COLO829 (cell line): ENCODE measurements around the gene QSOX2.

Experiments used
- DNase-seq: peaks from one replicate; pipeline ENCODE4 v3.0.0; 2012; ENCODE audit warnings: low spot score

The QSOX2 gene

DNA sequence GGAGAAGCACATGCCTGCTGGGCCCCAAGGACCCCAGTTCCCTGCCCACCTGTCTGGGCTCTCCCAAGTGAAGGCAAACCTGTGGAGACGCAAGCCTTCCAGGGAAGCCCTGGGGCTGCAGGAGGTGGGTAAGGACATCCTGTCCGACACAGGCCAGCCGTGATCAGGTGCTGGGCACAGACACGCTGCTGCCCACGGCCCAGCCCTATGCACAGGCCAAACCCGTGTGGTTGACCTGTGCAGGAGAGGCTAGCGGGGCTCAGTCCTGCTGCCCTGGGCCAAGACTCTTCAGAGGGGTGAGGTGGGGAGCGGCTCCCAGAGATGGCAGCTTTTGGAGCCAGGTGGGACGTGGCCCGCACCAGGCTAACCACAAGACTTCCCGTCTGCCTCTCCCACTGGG lies 55.0 kb downstream of the QSOX2 start:
- DNase-seq, result no peak

GRCh38 chr9:136190237-136190601 lies 55.4 kb downstream of the QSOX2 start:
- DNase-seq, result no peak

GRCh38 chr9:136189394-136190236 lies 56.0 kb downstream of the QSOX2 start:
- DNase-seq, result no peak

DNA sequence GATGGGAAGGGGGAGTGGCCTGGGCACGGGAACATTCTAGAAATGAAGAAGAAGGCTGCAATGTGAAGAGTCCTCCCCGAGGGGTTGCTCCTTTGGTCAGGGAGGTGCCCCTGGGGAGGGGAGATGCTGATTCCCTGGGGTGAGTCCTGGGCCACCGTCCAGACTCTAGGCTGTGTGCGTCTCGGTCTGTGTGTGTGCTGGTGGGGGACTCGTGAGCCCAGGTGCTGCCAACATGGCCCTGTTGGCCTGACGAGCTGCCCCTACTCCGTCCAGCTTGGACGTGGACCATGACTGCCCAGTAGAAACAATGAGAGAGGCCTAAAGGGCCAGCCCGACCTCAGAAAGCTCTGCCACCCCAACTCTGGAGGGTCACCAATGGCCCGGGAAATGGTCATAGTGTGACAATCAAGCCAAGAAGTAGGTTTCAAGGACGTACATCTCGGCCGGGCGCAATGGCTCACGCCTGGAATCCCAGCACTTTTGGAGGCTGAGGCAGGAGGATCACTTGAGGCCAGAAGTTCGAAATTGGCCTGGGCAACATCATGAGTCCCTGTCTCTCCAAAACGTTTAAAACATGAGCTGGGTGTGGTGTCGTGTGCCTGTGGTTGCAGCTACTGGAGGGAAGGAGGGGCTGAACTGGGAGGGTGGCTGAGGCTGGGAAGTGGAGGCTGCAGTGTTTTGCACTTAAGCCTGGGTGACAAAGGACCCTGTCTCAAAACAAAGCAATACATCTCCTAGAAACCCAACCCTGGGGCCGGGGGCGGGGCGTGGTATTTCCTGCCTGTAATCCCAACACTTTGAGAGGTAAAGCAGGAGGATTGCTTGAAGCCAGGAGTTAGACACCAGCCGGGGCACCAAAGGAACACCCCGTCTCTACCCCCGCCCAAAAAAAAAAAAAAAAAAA lies 57.7 kb downstream of the QSOX2 start:
- no peak for DNase-seq

GRCh38 chr9:136187197-136187596 lies 58.4 kb downstream of the QSOX2 start:
- DNase-seq, result no peak

GRCh38 chr9:136186386-136186785 lies 59.2 kb downstream of the QSOX2 start:
- no peak for DNase-seq

DNA sequence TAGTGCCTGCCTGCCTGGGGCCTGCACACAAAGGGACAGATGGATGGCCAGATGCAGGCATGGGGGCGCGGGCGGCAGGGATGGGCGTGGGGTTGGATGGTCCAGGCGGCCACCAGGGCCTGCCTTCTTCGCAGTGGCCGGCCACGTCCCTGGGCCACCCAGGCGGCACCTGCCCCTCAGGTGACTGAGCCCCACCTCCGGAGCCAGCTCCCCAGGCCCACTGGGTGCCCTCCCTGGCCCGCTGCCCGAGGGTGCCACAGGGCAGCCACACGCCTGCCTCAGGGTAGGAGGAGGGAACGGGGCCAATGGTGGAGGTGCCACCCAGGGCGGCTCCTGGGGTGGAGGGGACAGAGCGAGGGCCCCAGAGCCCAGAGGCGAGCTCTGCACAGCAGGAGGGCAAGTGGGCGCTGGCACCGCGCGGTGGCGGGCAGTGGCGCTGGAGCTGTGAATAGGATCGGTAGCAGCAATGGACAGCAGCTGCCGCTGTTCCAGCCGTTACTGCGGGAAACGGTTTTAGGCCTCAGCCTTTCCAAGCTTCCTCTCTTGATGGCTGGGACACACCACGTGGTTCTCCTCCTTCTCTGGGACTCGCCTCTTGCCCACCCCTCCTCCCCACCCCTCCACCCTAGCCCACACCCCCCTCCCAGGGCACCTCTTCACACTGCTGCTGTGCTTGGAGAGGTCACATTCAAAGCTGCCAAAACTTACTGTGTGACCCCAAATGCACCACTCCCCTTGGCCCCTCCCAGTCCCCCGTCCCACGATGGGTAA lies 59.8 kb downstream of the QSOX2 start:
- no peak for DNase-seq

GRCh38 chr9:136185066-136185465 lies 60.5 kb downstream of the QSOX2 start:
- DNase-seq, result no peak

GRCh38 chr9:136182850-136183422 lies 62.7 kb downstream of the QSOX2 start:
- DNase-seq, result no peak

GRCh38 chr9:136182420-136182787 lies 63.2 kb downstream of the QSOX2 start:
- DNase-seq, result no peak

GRCh38 chr9:136181784-136182419 lies 63.7 kb downstream of the QSOX2 start:
- DNase-seq, result no peak

- no peak for DNase-seq
Measured at GRCh38 chr9:136180586-136180985, 65.0 kb downstream of the QSOX2 start.

GRCh38 chr9:136179761-136180160 lies 65.9 kb downstream of the QSOX2 start:
- DNase-seq, result no peak

DNA sequence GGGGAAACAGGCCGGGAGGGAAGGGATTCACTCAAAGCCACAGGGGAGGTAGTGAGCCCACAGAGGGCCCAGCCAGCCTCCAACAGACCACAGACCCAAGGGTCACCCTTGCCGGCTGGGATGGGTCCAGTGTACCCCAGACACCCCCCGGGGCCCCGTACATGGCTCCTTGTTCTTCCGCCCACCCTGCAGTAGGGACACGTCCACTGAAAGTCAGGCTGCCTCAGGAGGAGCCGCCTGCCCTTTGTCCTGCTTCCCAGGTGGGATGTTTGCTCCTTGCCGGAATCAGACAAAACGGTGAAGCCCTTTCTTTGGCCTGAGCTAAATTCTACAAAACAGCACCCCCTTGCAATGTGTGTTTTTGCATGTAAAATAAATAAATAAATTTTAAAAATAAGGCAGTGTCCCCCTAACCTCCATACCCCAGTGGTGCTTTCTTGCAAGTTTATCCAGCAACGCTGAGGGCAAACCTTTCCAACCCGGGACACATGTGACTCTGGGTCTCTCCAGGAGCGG lies 66.5 kb downstream of the QSOX2 start:
- DNase-seq, result no peak

- no peak for DNase-seq
Measured at GRCh38 chr9:136178773-136179075, 66.9 kb downstream of the QSOX2 start.

DNA sequence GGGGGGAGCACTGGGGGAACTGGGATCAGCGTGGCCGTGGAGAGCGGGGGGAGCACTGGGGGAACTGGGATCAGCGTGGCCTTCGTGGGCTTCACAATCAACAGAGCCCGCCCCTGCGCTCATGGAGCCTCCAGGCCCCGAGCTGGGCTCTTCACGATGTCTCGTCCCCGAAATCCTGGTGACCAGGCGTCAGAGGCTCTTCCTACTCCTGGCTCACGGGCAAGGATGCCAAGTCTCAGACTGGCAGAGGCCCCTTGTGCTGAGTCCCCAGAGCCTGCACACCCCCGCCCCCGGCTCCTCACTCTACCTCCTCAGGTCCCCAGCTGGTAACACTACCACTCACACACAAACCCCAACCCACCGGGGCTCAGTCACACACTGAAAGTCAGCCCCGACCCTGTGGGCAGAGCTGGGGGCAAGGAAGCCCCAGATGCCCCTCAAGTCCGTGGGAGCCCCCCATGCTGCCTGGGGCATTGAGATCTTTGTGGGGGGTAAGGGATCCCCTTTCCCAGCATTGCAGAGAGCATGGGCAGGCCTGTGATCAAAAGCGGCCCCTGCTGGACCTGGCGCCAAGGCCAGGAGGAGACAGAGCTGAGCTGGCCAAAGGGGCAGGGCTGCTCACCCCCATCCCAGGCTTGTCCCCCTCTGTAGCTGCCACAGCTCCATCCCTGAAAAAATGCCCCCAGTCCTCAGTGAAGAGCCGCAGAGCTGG lies 67.4 kb downstream of the QSOX2 start:
- no peak for DNase-seq

GRCh38 chr9:136177224-136177623 lies 68.4 kb downstream of the QSOX2 start:
- no peak for DNase-seq

GRCh38 chr9:136175616-136176197 lies 69.9 kb downstream of the QSOX2 start:
- DNase-seq, result no peak

DNA sequence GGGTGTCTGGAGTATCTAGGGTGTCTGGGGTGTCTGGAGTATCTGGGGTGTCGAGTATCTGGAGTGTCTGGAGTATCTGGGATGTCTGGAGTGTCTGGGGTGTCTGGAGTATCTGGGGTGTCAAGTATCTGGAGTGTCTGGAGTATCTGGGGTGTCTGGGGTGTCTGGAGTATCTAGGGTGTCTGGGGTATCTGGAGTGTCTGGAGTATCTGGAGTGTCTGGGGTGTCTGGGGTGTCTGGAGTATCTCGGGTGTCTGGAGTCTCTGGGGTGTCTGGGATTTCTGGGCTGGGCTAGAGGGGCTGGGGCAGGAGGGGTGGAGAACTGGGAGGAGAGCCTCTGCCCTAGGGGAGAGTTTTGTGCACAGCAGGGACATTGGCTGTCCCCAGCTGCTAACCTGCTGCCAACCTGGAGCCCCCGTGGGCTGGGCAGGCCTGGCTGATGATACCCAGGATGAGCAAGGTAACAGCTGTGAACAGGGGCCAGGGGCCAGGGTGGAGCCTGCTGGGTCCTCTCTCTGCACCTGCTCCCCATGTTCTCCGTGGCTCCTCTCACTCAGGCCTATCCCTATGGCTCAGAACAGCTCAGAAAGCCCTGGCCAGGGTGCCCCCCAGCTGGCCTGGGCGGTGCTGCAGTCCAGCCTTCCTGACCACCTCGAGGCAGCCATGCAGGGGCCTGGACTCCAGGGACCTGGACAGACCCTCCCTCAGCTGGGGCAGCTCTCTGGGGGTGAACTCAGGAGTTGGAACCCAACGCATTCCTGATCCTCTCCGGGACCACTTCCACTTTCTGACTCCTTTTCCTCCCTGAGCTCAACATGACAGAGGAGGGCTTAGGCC lies 70.6 kb downstream of the QSOX2 start:
- DNase-seq, result no peak
